A673 (cell line): ENCODE results near the gene LMTK2.

Source experiments
- EZH2 ChIP-seq: fragments of 200-600 bp; sonication (generic); IDR thresholded peaks from 2 replicates; pipeline ENCODE4 v1.6.1; 2017; ENCODE audit warnings: borderline replicate concordance, low read depth, mild to moderate bottlenecking, mixed read lengths, antibody characterized with exemption, low read length; ENCODE audit not compliant: poor library complexity, severe bottlenecking
- TF ChIP-seq, protein P1 (sequence below): fragments of 300-800, 200-600 bp; sonication (generic); conservative IDR thresholded peaks from 2 replicates; pipeline ENCODE4 v1.5.1; 2017; ENCODE audit warnings: low read depth, mild to moderate bottlenecking, antibody characterized with exemption, low read length, moderate library complexity, mixed read lengths

DNA sequence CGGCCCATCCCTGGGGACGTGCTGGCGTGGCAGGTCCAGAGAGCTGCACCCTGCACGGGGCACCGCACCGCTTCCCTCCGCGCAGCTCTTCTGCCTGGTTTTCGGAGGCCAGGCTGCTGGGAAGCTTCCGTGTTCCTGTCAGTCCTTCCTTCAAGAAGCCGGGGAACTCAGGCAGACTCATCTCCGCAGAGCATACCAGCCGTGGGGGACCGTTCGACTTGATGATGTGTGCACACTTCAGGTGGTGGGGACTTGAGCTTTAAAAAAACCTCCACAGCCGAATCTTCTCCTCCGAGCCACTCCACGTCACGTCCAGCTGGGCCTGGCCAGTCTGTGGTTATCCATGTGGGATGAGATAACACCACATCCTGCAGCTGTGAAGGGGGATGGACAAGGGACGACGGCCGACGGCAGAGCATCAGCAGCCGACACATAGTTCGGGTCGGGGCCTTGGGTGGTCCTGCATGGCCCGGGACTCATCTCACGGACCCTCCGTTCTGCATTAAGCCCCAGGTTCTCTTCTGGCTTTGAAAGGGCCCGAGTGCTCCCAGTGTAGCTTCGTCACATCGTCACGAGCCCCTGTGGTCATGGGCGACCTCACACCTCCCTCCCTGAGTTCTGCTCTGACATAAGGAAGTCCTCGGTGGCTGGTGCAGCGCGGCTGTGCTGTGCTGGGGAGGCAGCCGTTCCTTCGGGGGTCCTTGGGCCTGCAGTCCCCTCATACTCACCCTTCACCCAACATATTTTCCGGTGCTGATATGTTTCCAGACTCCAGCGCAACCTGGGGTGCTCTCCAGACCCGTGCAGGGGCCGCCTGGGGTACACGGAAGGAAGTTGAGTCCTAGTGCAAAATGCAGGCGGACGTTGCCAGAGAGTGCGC, 100.0 kb downstream of the LMTK2 start:
- TF ChIP-seq, protein P1, sequence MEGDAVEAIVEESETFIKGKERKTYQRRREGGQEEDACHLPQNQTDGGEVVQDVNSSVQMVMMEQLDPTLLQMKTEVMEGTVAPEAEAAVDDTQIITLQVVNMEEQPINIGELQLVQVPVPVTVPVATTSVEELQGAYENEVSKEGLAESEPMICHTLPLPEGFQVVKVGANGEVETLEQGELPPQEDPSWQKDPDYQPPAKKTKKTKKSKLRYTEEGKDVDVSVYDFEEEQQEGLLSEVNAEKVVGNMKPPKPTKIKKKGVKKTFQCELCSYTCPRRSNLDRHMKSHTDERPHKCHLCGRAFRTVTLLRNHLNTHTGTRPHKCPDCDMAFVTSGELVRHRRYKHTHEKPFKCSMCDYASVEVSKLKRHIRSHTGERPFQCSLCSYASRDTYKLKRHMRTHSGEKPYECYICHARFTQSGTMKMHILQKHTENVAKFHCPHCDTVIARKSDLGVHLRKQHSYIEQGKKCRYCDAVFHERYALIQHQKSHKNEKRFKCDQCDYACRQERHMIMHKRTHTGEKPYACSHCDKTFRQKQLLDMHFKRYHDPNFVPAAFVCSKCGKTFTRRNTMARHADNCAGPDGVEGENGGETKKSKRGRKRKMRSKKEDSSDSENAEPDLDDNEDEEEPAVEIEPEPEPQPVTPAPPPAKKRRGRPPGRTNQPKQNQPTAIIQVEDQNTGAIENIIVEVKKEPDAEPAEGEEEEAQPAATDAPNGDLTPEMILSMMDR, result no peak
- no peak for TF ChIP-seq EZH2
